Stimulated activated naive CD8-positive, alpha-beta T cell treated with anti-CD3 and anti-CD28 coated beads, Interleukin-15, amount 100 ng/mL, for 72 hours (primary cell): ENCODE results near the gene MT1E.
A peak's percentile ranks its signal among the peaks of the same experiment; 100 is the strongest.
"Not testable (repeated sequence)": the region's sequence is repeated elsewhere in the genome, so short reads cannot be mapped to it uniquely, and the experiment has no call there.

Experiments used
- ATAC-seq: fragments of 150-1000 bp; cut with Tn5 transposase; 2 replicates; pipeline ENCODE4 v1.10.0; 2021; ENCODE audit warnings: mild to moderate bottlenecking, moderate library complexity
- DNase-seq, 2 donors: peaks; one replicate each; pipeline ENCODE4 v3.0.0; 2021 to 2022
- H3K27ac Mint-ChIP-seq, 2 donors: one replicate each; pipeline ENCODE4 v1.8.0; 2022; ENCODE audit warnings: mild to moderate bottlenecking in 2 of 2, mixed read lengths in 2 of 2, moderate library complexity in 2 of 2
- H3K27me3 Mint-ChIP-seq: one replicate; pipeline ENCODE4 v1.8.0; 2022; ENCODE audit warnings: mixed read lengths
- H3K4me1 Mint-ChIP-seq: one replicate; pipeline ENCODE4 v1.8.0; 2022; ENCODE audit warnings: mild to moderate bottlenecking, mixed read lengths
- H3K4me3 Mint-ChIP-seq, 2 donors: one replicate each; pipeline ENCODE4 v1.8.0; 2022; ENCODE audit warnings: mild to moderate bottlenecking in 2 of 2, mixed read lengths in 2 of 2, moderate library complexity in 1 of 2
- H3K9me3 Mint-ChIP-seq, 2 donors: one replicate each; pipeline ENCODE4 v1.8.0; 2022; ENCODE audit warnings: mixed read lengths in 2 of 2

MT1E gene

GRCh38 chr16:56625140-56625942 is at the start of gene MT1E:
MT1E (plus strand) TSS chr16:56625781; CDS start chr16:56625852, 71 bp downstream.
- peak within 1 kb of the TSS; percentile 93 to 96 for H3K27ac Mint-ChIP-seq
- DNase-seq (peak; percentile 62 to 73), ATAC-seq (peak; percentile 92)
- H3K4me1 Mint-ChIP-seq = peaks cover 20% of the 10 kb centered on the region
- peak within 1 kb of the TSS; percentile 89 to 94 for H3K4me3 Mint-ChIP-seq
- peaks cover 58% of the 10 kb centered on the region for H3K27me3 Mint-ChIP-seq
- no peaks in the 10 kb centered on the region for H3K9me3 Mint-ChIP-seq

GRCh38 chr16:56576585-56577299 is 48.8 kb upstream of the MT1E start:
- Mint-ChIP-seq H3K4me3 (no peak overlapping the region), H3K9me3 (peaks cover 0 to 12% of the 10 kb centered on the region in 2 donors), H3K27me3 (peaks cover 15% of the 10 kb centered on the region), H3K4me1 (peaks cover 11% of the 10 kb centered on the region), H3K27ac (peak overlapping the region in 1 of 2 donors; percentile 82)
- peak; percentile 100 for ATAC-seq
- DNase-seq = peak; percentile 87 to 89

- no peak for ATAC-seq
- peaks cover 20% of the 10 kb centered on the region for H3K27me3 Mint-ChIP-seq
- DNase-seq = no peak
- H3K4me3 Mint-ChIP-seq = no peak overlapping the region
- H3K9me3 Mint-ChIP-seq = peaks cover 0 to 12% of the 10 kb centered on the region in 2 donors
- H3K27ac Mint-ChIP-seq = peak overlapping the region in 1 of 2 donors; percentile 82
- H3K4me1 Mint-ChIP-seq = peaks cover 17% of the 10 kb centered on the region
These were observed 48.3 kb upstream of the MT1E start for GRCh38 chr16:56577300-56577625.

- Mint-ChIP-seq H3K27ac (no peak overlapping the region), H3K27me3 (peaks cover 23% of the 10 kb centered on the region), H3K4me3 (no peak overlapping the region), H3K9me3 (no peaks in the 10 kb centered on the region), H3K4me1 (peaks cover 19% of the 10 kb centered on the region)
- ATAC-seq (no peak), DNase-seq (no peak)
These were observed 45.1 kb upstream of the MT1E start for GRCh38 chr16:56580391-56581048.

- ATAC-seq, H3K9me3 Mint-ChIP-seq, H3K4me3 Mint-ChIP-seq, DNase-seq, H3K4me1 Mint-ChIP-seq, H3K27ac Mint-ChIP-seq: not testable (repeated sequence)
- peaks cover 25% of the 10 kb centered on the region for H3K27me3 Mint-ChIP-seq
These were observed 42.7 kb upstream of the MT1E start for GRCh38 chr16:56582911-56583310.

- Mint-ChIP-seq H3K27ac (no peak overlapping the region), H3K9me3 (no peaks in the 10 kb centered on the region), H3K4me1 (peaks cover 9% of the 10 kb centered on the region), H3K4me3 (no peak overlapping the region), H3K27me3 (peaks cover 32% of the 10 kb centered on the region)
- ATAC-seq = no peak
- no peak for DNase-seq
These were observed 42.0 kb upstream of the MT1E start for GRCh38 chr16:56583351-56584168.

- Mint-ChIP-seq H3K27ac (no peak overlapping the region), H3K4me1 (peaks cover 16% of the 10 kb centered on the region), H3K9me3 (no peaks in the 10 kb centered on the region), H3K27me3 (peaks cover 39% of the 10 kb centered on the region), H3K4me3 (no peak overlapping the region)
- ATAC-seq (no peak), DNase-seq (no peak)
These were observed 41.3 kb upstream of the MT1E start for GRCh38 chr16:56584276-56584675.

GRCh38 chr16:56588781-56589140 is 36.8 kb upstream of the MT1E start:
- Mint-ChIP-seq H3K4me3 (peak overlapping the region; percentile 88 to 98), H3K9me3 (no peaks in the 10 kb centered on the region), H3K4me1 (peaks cover 35% of the 10 kb centered on the region), H3K27ac (peak overlapping the region in 1 of 2 donors; percentile 74), H3K27me3 (peaks cover 35% of the 10 kb centered on the region)
- DNase-seq (no peak), ATAC-seq (no peak)

- H3K27ac Mint-ChIP-seq = peak within 1 kb of the TSS in 1 of 2 donors; percentile 74
These were observed 36.2 kb upstream of the MT1E start, which contains the start of gene MT3 for GRCh38 chr16:56589141-56590039. MT3 (plus strand) TSS chr16:56589528; CDS start chr16:56589591, 63 bp downstream.

GRCh38 chr16:56591377-56592060 is 34.1 kb upstream of the MT1E start:
- peaks cover 35% of the 10 kb centered on the region for H3K4me1 Mint-ChIP-seq
- H3K27ac Mint-ChIP-seq = no peak overlapping the region
- no peaks in the 10 kb centered on the region for H3K9me3 Mint-ChIP-seq
- H3K4me3 Mint-ChIP-seq = no peak overlapping the region
- DNase-seq = no peak
- ATAC-seq = no peak
- peaks cover 35% of the 10 kb centered on the region for H3K27me3 Mint-ChIP-seq

More at GRCh38 chr16:56589141-56590039, 36.2 kb upstream of the MT1E start, which contains the start of gene MT3:
- ATAC-seq (peak; percentile 84), DNase-seq (peak; percentile 42)
- Mint-ChIP-seq H3K4me1 (peaks cover 35% of the 10 kb centered on the region), H3K27me3 (peaks cover 35% of the 10 kb centered on the region), H3K4me3 (peak within 1 kb of the TSS; percentile 88 to 98), H3K9me3 (no peaks in the 10 kb centered on the region)

- DNase-seq = no peak
- no peak overlapping the region for H3K27ac Mint-ChIP-seq
- H3K4me3 Mint-ChIP-seq = no peak overlapping the region
- H3K27me3 Mint-ChIP-seq = peaks cover 24% of the 10 kb centered on the region
- peaks cover 40% of the 10 kb centered on the region for H3K4me1 Mint-ChIP-seq
- H3K9me3 Mint-ChIP-seq = no peaks in the 10 kb centered on the region
- no peak for ATAC-seq
These were observed 31.8 kb upstream of the MT1E start for GRCh38 chr16:56593573-56594291.

GRCh38 chr16:56594292-56594619 is 31.3 kb upstream of the MT1E start:
- ATAC-seq (no peak), DNase-seq (no peak)
- H3K27ac Mint-ChIP-seq = no peak overlapping the region
- H3K9me3 Mint-ChIP-seq = no peaks in the 10 kb centered on the region
- peaks cover 35% of the 10 kb centered on the region for H3K4me1 Mint-ChIP-seq
- H3K27me3 Mint-ChIP-seq = peaks cover 19% of the 10 kb centered on the region
- no peak overlapping the region for H3K4me3 Mint-ChIP-seq

- DNase-seq = peak; percentile 35 to 38
- no peaks in the 10 kb centered on the region for H3K9me3 Mint-ChIP-seq
- ATAC-seq = peak; percentile 75
- H3K4me1 Mint-ChIP-seq = peaks cover 15% of the 10 kb centered on the region
- H3K27ac Mint-ChIP-seq = no peak overlapping the region
- no peak overlapping the region for H3K4me3 Mint-ChIP-seq
- peaks cover 15% of the 10 kb centered on the region for H3K27me3 Mint-ChIP-seq
These were observed 25.1 kb upstream of the MT1E start for GRCh38 chr16:56600398-56600999.
